Trophoblast cell (in vitro differentiated cells and primary cell): ENCODE results near the gene ERH. TPM values are rescaled to one million over a fixed set of nuclear protein-coding genes. Genes with fewer than 3 reads are reported as not detected.

Experiments
- DNase-seq, 2 donors: peaks; one replicate each; pipeline ENCODE4 v3.0.0-alpha.2; 2016
- H2AFZ ChIP-seq: 2 replicates; pipeline ENCODE4 v1.6.1; 2013; ENCODE audit warnings: low read length, moderate library complexity, mild to moderate bottlenecking; ENCODE audit not compliant: insufficient read depth, poor library complexity
- H2AK5ac ChIP-seq: 2 replicates; pipeline ENCODE4 v1.6.1; 2013; ENCODE audit warnings: mild to moderate bottlenecking, low read length
- H2BK120ac ChIP-seq: 2 replicates; pipeline ENCODE4 v1.6.1; 2013; ENCODE audit warnings: low read length, mild to moderate bottlenecking, moderate library complexity; ENCODE audit not compliant: insufficient read depth, poor library complexity
- H2BK12ac ChIP-seq: 2 replicates; pipeline ENCODE4 v1.6.1; 2013; ENCODE audit warnings: mild to moderate bottlenecking, low read length, moderate library complexity
- H2BK5ac ChIP-seq: 2 replicates; pipeline ENCODE4 v1.6.1; 2013; ENCODE audit warnings: low read length, low read depth, moderate library complexity, mild to moderate bottlenecking; ENCODE audit not compliant: poor library complexity
- H3K14ac ChIP-seq: 2 replicates; pipeline ENCODE4 v1.6.1; 2013; ENCODE audit warnings: mild to moderate bottlenecking, low read length
- H3K18ac ChIP-seq: 2 replicates; pipeline ENCODE4 v1.6.1; 2013; ENCODE audit warnings: mild to moderate bottlenecking, low read length
- H3K23ac ChIP-seq: 2 replicates; pipeline ENCODE4 v1.6.1; 2013; ENCODE audit warnings: low read length
- H3K27ac ChIP-seq: 2 replicates; pipeline ENCODE4 v1.5.1; 2013; ENCODE audit warnings: low read depth, mild to moderate bottlenecking, inconsistent platforms, low read length, moderate library complexity
- H3K27me3 ChIP-seq: 2 replicates; pipeline ENCODE4 v1.6.1; 2013; ENCODE audit warnings: inconsistent platforms, mild to moderate bottlenecking, low read length, moderate library complexity; ENCODE audit not compliant: insufficient read depth
- H3K36me3 ChIP-seq, 2 experiments: 1 replicate in 1 of 2; 2 replicates in 1 of 2; pipeline ENCODE4 v1.6.1; 2013; ENCODE audit warnings: low read length in 2 of 2, mild to moderate bottlenecking in 2 of 2, moderate library complexity in 1 of 2; ENCODE audit not compliant: insufficient read depth in 2 of 2, control insufficient read depth in 1 of 2
- H3K4ac ChIP-seq: 2 replicates; pipeline ENCODE4 v1.6.1; 2013; ENCODE audit warnings: low read depth, mild to moderate bottlenecking, low read length, moderate library complexity
- H3K4me1 ChIP-seq, 2 experiments: 1 replicate in 1 of 2; 2 replicates in 1 of 2; pipeline ENCODE4 v1.6.1; 2013; ENCODE audit warnings: low read length in 2 of 2, mild to moderate bottlenecking in 2 of 2, moderate library complexity in 1 of 2; ENCODE audit not compliant: insufficient read depth in 2 of 2, control insufficient read depth in 1 of 2
- H3K4me2 ChIP-seq: 2 replicates; pipeline ENCODE4 v1.6.1; 2013; ENCODE audit warnings: inconsistent platforms, mild to moderate bottlenecking, low read length, moderate library complexity
- H3K4me3 ChIP-seq: 2 replicates; pipeline ENCODE4 v1.5.1; 2013; ENCODE audit warnings: mild to moderate bottlenecking, low read depth, low read length, inconsistent platforms
- H3K79me1 ChIP-seq: one replicate; pipeline ENCODE4 v1.6.1; 2013; ENCODE audit warnings: low read length
- H3K79me2 ChIP-seq: 2 replicates; pipeline ENCODE4 v1.6.1; 2013; ENCODE audit warnings: low read length, mild to moderate bottlenecking; ENCODE audit not compliant: control insufficient read depth, insufficient read depth, poor library complexity
- H3K9ac ChIP-seq: 2 replicates; pipeline ENCODE4 v1.6.1; 2013; ENCODE audit warnings: mild to moderate bottlenecking, low read length
- H3K9me3 ChIP-seq: 2 replicates; pipeline ENCODE4 v1.6.1; 2013; ENCODE audit warnings: low read depth, mild to moderate bottlenecking, control low read depth, inconsistent platforms, low read length; ENCODE audit not compliant: insufficient read depth
- H4K12ac ChIP-seq: 2 replicates; pipeline ENCODE4 v1.6.1; 2013; ENCODE audit warnings: low read depth, mild to moderate bottlenecking, low read length, moderate library complexity
- H4K8ac ChIP-seq: 2 replicates; pipeline ENCODE4 v1.6.1; 2013; ENCODE audit warnings: low read depth, mild to moderate bottlenecking, low read length, moderate library complexity
- H4K91ac ChIP-seq: one replicate; pipeline ENCODE4 v1.6.1; 2013; ENCODE audit warnings: low read depth, mild to moderate bottlenecking, low read length, moderate library complexity
- WGBS: extraction: QIAGEN DNeasy Blood & Tissue Kit; methylation state at CpG from one replicate; pipeline ENCODE4 v1.1.7; 2013; ENCODE audit warnings: missing lambda C conversion rate; ENCODE audit not compliant: insufficient read length, insufficient coverage; ENCODE audit errors: extremely low coverage; 5-methylcytosine and 5-hydroxymethylcytosine counted together
- polyA plus RNA-seq: library from polyadenylated mRNA; stranded (reverse); fragments of 200-250 nt; gene quantifications from 2 replicates; pipeline ENCODE4 v1.2.3, GENCODE V29; 2013

ERH gene
- polyA plus RNA-seq: 159 TPM in 2 replicates

- H3K18ac ChIP-seq: peak within 1 kb of the TSS; percentile 96
- peak within 1 kb of the TSS; percentile 96 for H3K4me3 ChIP-seq
- peak within 1 kb of the TSS; percentile 68 for H3K23ac ChIP-seq
- H4K91ac ChIP-seq: peak within 1 kb of the TSS; percentile 92
- H3K4ac ChIP-seq: peak within 1 kb of the TSS; percentile 98
- H2BK12ac ChIP-seq: no peak within 1 kb of the TSS
- H3K36me3 ChIP-seq: peaks cover 13 to 18% of the 10 kb centered on the region in 2 experiments
- peak within 1 kb of the TSS; percentile 73 for H3K27ac ChIP-seq
- H2BK5ac ChIP-seq: peak within 1 kb of the TSS; percentile 85
- H2AK5ac ChIP-seq: peak within 1 kb of the TSS; percentile 78
- H3K79me1 ChIP-seq: peaks cover 9% of the 10 kb centered on the region
- H4K8ac ChIP-seq: peak within 1 kb of the TSS; percentile 97
- H3K14ac ChIP-seq: peak within 1 kb of the TSS; percentile 93
- H3K9ac ChIP-seq: peak within 1 kb of the TSS; percentile 100
- H3K4me1 ChIP-seq: peaks cover 3 to 16% of the 10 kb centered on the region in 2 experiments
- peak within 1 kb of the TSS; percentile 79 for H2BK120ac ChIP-seq
- DNase-seq: peak; percentile 98 to 99
- no CpG with 5 or more reads among the region's 53 CpGs for WGBS
- peak within 1 kb of the TSS; percentile 84 for H2AFZ ChIP-seq
- H3K4me2 ChIP-seq: peak within 1 kb of the TSS; percentile 84
- H3K79me2 ChIP-seq: peaks cover 16% of the 10 kb centered on the region
- no peaks in the 10 kb centered on the region for H3K27me3 ChIP-seq
- H4K12ac ChIP-seq: peak within 1 kb of the TSS; percentile 82
- H3K9me3 ChIP-seq: no peaks in the 10 kb centered on the region
These were observed at the start of gene ERH, which contains the start of gene SLC39A9 for GRCh38 chr14:69398053-69398817. ERH (minus strand) TSS chr14:69398299; CDS start chr14:69398233, 66 bp downstream. SLC39A9 (plus strand) TSS chr14:69398692; CDS start chr14:69399370, 678 bp downstream.

- Histone ChIP-seq H2BK120ac (no peak overlapping the region), H2AK5ac (no peak overlapping the region), H4K12ac (no peak overlapping the region), H3K36me3 (peaks cover 0 to 2% of the 10 kb centered on the region in 2 experiments), H3K4ac (no peak overlapping the region), H2AFZ (no peak overlapping the region), H3K9me3 (no peaks in the 10 kb centered on the region), H3K9ac (no peak overlapping the region), H4K91ac (no peak overlapping the region), H3K27me3 (no peaks in the 10 kb centered on the region), H3K4me3 (no peak overlapping the region), H3K79me1 (no peaks in the 10 kb centered on the region), H4K8ac (no peak overlapping the region), H3K79me2 (no peaks in the 10 kb centered on the region), H2BK5ac (no peak overlapping the region), H3K14ac (no peak overlapping the region), H3K4me1 (peaks cover 0 to 4% of the 10 kb centered on the region in 2 experiments), H3K18ac (no peak overlapping the region), H3K27ac (no peak overlapping the region), H3K4me2 (no peak overlapping the region), H2BK12ac (no peak overlapping the region), H3K23ac (no peak overlapping the region)
- WGBS: no CpG with 5 or more reads among the region's 5 CpGs
- DNase-seq: no peak
These were observed 45.3 kb upstream of the ERH start for GRCh38 chr14:69443296-69443805.

- Histone ChIP-seq H3K9me3 (no peaks in the 10 kb centered on the region), H3K9ac (no peak overlapping the region), H3K14ac (no peak overlapping the region), H3K4me1 (peaks cover 0 to 4% of the 10 kb centered on the region in 2 experiments), H3K79me1 (no peaks in the 10 kb centered on the region), H4K12ac (no peak overlapping the region), H3K18ac (no peak overlapping the region), H3K4me2 (no peak overlapping the region), H2BK12ac (no peak overlapping the region), H3K4me3 (no peak overlapping the region), H3K23ac (no peak overlapping the region), H2BK120ac (no peak overlapping the region), H3K36me3 (peaks cover 0 to 2% of the 10 kb centered on the region in 2 experiments), H3K4ac (no peak overlapping the region), H3K79me2 (no peaks in the 10 kb centered on the region), H2AK5ac (no peak overlapping the region), H3K27me3 (no peaks in the 10 kb centered on the region), H4K8ac (no peak overlapping the region), H4K91ac (no peak overlapping the region), H2AFZ (no peak overlapping the region), H3K27ac (no peak overlapping the region), H2BK5ac (no peak overlapping the region)
- no CpG with 5 or more reads among the region's 5 CpGs for WGBS
- no peak for DNase-seq
These were observed 43.8 kb upstream of the ERH start for GRCh38 chr14:69441948-69442347.

GRCh38 chr14:69439521-69440270 lies 41.6 kb upstream of the ERH start:
- peaks cover 0 to 2% of the 10 kb centered on the region in 2 experiments for H3K36me3 ChIP-seq
- H3K4ac ChIP-seq: no peak overlapping the region
- no peak overlapping the region for H2BK12ac ChIP-seq
- no peaks in the 10 kb centered on the region for H3K79me1 ChIP-seq
- H3K4me1 ChIP-seq: peaks cover 0 to 4% of the 10 kb centered on the region in 2 experiments
- no peak overlapping the region for H2AFZ ChIP-seq
- no CpG with 5 or more reads among the region's 12 CpGs for WGBS
- no peaks in the 10 kb centered on the region for H3K27me3 ChIP-seq
- H2BK120ac ChIP-seq: no peak overlapping the region
- no peak overlapping the region for H3K4me2 ChIP-seq
- H4K8ac ChIP-seq: no peak overlapping the region
- no peak overlapping the region for H4K91ac ChIP-seq
- no peak overlapping the region for H2AK5ac ChIP-seq
- no peak overlapping the region for H3K9ac ChIP-seq
- no peak overlapping the region for H2BK5ac ChIP-seq
- H3K79me2 ChIP-seq: no peaks in the 10 kb centered on the region
- no peak overlapping the region for H3K27ac ChIP-seq
- DNase-seq: no peak
- H3K23ac ChIP-seq: no peak overlapping the region
- H3K9me3 ChIP-seq: no peaks in the 10 kb centered on the region
- no peak overlapping the region for H3K18ac ChIP-seq
- H3K4me3 ChIP-seq: no peak overlapping the region
- H3K14ac ChIP-seq: no peak overlapping the region
- H4K12ac ChIP-seq: no peak overlapping the region
